ENCODE measurements around the gene MACROD2. TPM values are rescaled to one million over a fixed set of nuclear protein-coding genes. Genes with fewer than 3 reads are reported as not detected.

MACROD2 gene
- polyA plus RNA-seq, 1 donor from 2014 or later: 23.2 TPM

GRCh38 chr20:14700639-14700960, 705.3 kb downstream of the MACROD2 start:
- Histone ChIP-seq H4K20me1 (ENCODE audit: insufficient read depth) (no peaks in the 10 kb centered on the region), H3K27ac (ENCODE audit: low read length) (no peak overlapping the region), H3K9ac (ENCODE audit: low read length) (no peak overlapping the region), H3K9me2 (ENCODE audit: insufficient read depth, low read length) (no peaks in the 10 kb centered on the region), H3K4me2 (ENCODE audit: low read length) (no peak overlapping the region), H2AFZ (ENCODE audit: low read depth, low read length) (no peak overlapping the region), H3K9me3 (ENCODE audit: low read length) (no peaks in the 10 kb centered on the region), H3F3A (ENCODE audit: insufficient read depth, low read length, poor library complexity, severe bottlenecking) (no peaks in the 10 kb centered on the region), H3K79me2 (replicated peaks; ENCODE audit: insufficient read depth, low read length) (no peaks in the 10 kb centered on the region), H3K4me3 (ENCODE audit: low read length) (no peak overlapping the region), H3K36me3 (ENCODE audit: insufficient read depth, low read length) (no peaks in the 10 kb centered on the region), H3K27me3 (ENCODE audit: insufficient read depth, low read depth, low read length) (no peaks in the 10 kb centered on the region)
- TF ChIP-seq EP300 (conservative IDR thresholded peaks at IDR 0.05; ENCODE audit: poor library complexity, severe bottlenecking) (no peak), TAF1 (IDR thresholded peaks at IDR 0.05; ENCODE audit: low read depth) (no peak), MXI1 (conservative IDR thresholded peaks at IDR 0.05; ENCODE audit: poor library complexity, severe bottlenecking) (no peak), POLR2AphosphoS5 (IDR thresholded peaks at IDR 0.05) (no peak), SMC3 (conservative IDR thresholded peaks at IDR 0.05; ENCODE audit: poor library complexity) (no peak)
- TF ChIP-seq, protein P1, sequence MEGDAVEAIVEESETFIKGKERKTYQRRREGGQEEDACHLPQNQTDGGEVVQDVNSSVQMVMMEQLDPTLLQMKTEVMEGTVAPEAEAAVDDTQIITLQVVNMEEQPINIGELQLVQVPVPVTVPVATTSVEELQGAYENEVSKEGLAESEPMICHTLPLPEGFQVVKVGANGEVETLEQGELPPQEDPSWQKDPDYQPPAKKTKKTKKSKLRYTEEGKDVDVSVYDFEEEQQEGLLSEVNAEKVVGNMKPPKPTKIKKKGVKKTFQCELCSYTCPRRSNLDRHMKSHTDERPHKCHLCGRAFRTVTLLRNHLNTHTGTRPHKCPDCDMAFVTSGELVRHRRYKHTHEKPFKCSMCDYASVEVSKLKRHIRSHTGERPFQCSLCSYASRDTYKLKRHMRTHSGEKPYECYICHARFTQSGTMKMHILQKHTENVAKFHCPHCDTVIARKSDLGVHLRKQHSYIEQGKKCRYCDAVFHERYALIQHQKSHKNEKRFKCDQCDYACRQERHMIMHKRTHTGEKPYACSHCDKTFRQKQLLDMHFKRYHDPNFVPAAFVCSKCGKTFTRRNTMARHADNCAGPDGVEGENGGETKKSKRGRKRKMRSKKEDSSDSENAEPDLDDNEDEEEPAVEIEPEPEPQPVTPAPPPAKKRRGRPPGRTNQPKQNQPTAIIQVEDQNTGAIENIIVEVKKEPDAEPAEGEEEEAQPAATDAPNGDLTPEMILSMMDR (IDR thresholded peaks at IDR 0.05; ENCODE audit: poor library complexity, severe bottlenecking): no peak

- no peaks in the 10 kb centered on the region for H3K27me3 ChIP-seq (ENCODE audit: insufficient read depth, low read depth, low read length)
- no peak overlapping the region for H3K4me2 ChIP-seq (ENCODE audit: low read length)
- no peaks in the 10 kb centered on the region for H3K36me3 ChIP-seq (ENCODE audit: insufficient read depth, low read length)
- no peaks in the 10 kb centered on the region for H3K9me3 ChIP-seq (ENCODE audit: low read length)
- no peaks in the 10 kb centered on the region for H4K20me1 ChIP-seq (ENCODE audit: insufficient read depth)
- H3F3A ChIP-seq (ENCODE audit: insufficient read depth, low read length, poor library complexity, severe bottlenecking): no peaks in the 10 kb centered on the region
- TF ChIP-seq TAF1 (IDR thresholded peaks at IDR 0.05; ENCODE audit: low read depth) (no peak), MXI1 (conservative IDR thresholded peaks at IDR 0.05; ENCODE audit: poor library complexity, severe bottlenecking) (no peak), EZH2 (IDR thresholded peaks at IDR 0.05; ENCODE audit: borderline replicate concordance, insufficient read depth, low read length, poor library complexity, severe bottlenecking) (no peak), EP300 (conservative IDR thresholded peaks at IDR 0.05; ENCODE audit: poor library complexity, severe bottlenecking) (no peak), REST (IDR thresholded peaks at IDR 0.05; ENCODE audit: borderline replicate concordance) (no peak), SMC3 (conservative IDR thresholded peaks at IDR 0.05; ENCODE audit: poor library complexity) (no peak), POLR2AphosphoS5 (IDR thresholded peaks at IDR 0.05) (no peak), RAD21 (conservative IDR thresholded peaks at IDR 0.05) (no peak)
- TF ChIP-seq, protein P1 (IDR thresholded peaks at IDR 0.05; ENCODE audit: poor library complexity, severe bottlenecking): no peak
- no peak overlapping the region for H3K9ac ChIP-seq (ENCODE audit: low read length)
- no peaks in the 10 kb centered on the region for H3K9me2 ChIP-seq (ENCODE audit: insufficient read depth, low read length)
- H3K4me3 ChIP-seq (ENCODE audit: low read length): no peak overlapping the region
- H3K27ac ChIP-seq (ENCODE audit: low read length): no peak overlapping the region
- no peaks in the 10 kb centered on the region for H3K79me2 ChIP-seq (replicated peaks; ENCODE audit: insufficient read depth, low read length)
- no peak overlapping the region for H2AFZ ChIP-seq (ENCODE audit: low read depth, low read length)
Observed at GRCh38 chr20:14701326-14701725, 706.0 kb downstream of the MACROD2 start.
